ENCODE results near the gene BRINP1.

- TF ChIP-seq POLR2A (IDR thresholded peaks at IDR 0.05), result no peak
- TF ChIP-seq CTCF (IDR thresholded peaks at IDR 0.05), result peak in 2 of 3 experiments; percentile 11 to 45
Measured at GRCh38 chr9:119375892-119376291, 6.7 kb upstream of the BRINP1 start.
